Measurements from ENCODE around the gene TMOD2. TPM values are rescaled to one million over a fixed set of nuclear protein-coding genes. Genes with fewer than 3 reads are reported as not detected.

The TMOD2 gene
- polyA plus RNA-seq, 3 donors = 4.6 to 4.9 (median 4.9) TPM

- no peak for DNase-seq (ENCODE audit: extremely low read depth in 1 of 11, low read depth in 9 of 11, low spot score in 4 of 11)
Observed at GRCh38 chr15:51731549-51732267, 19.7 kb upstream of the TMOD2 start.

DNA sequence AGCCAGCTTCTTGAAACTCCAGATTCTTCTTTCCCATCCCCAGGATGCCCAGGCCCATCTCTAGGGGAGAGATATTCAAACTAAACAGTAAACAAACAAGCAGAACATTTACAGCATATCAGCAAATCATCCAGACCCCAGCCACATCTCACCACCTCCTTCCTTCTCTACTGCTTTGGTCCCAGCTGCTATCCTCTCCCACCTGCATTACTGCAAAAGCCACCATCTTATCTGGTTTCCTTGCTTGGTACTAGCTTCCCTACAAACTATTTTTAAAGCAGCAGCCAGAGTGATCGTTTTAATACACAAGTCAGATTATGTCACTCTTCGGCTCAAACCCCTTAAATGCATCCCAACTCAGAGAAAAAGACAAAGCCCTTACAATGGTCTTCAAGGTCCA lies 18.8 kb upstream of the TMOD2 start:
- DNase-seq (ENCODE audit: extremely low read depth in 1 of 11, low read depth in 9 of 11, low spot score in 4 of 11) = no peak

GRCh38 chr15:51735228-51736010 lies 16.0 kb upstream of the TMOD2 start:
- DNase-seq (ENCODE audit: extremely low read depth in 1 of 11, low read depth in 9 of 11, low spot score in 4 of 11) = no peak

GRCh38 chr15:51736069-51736468 lies 15.3 kb upstream of the TMOD2 start:
- no peak for DNase-seq (ENCODE audit: extremely low read depth in 1 of 11, low read depth in 9 of 11, low spot score in 4 of 11)

- peak in 1 of 11 donors; percentile 25 for DNase-seq (ENCODE audit: extremely low read depth in 1 of 11, low read depth in 9 of 11, low spot score in 4 of 11)
Observed at GRCh38 chr15:51736751-51737521, 14.5 kb upstream of the TMOD2 start.

GRCh38 chr15:51737522-51738305 lies 13.7 kb upstream of the TMOD2 start, which contains the start of gene LYSMD2:
Gene LYSMD2 (minus strand): TSS chr15:51737655. CDS start chr15:51737622, 33 bp downstream.
- DNase-seq (ENCODE audit: extremely low read depth in 1 of 11, low read depth in 9 of 11, low spot score in 4 of 11) = peak in 4 of 11 donors; percentile 37 to 42 (median 39)

DNA sequence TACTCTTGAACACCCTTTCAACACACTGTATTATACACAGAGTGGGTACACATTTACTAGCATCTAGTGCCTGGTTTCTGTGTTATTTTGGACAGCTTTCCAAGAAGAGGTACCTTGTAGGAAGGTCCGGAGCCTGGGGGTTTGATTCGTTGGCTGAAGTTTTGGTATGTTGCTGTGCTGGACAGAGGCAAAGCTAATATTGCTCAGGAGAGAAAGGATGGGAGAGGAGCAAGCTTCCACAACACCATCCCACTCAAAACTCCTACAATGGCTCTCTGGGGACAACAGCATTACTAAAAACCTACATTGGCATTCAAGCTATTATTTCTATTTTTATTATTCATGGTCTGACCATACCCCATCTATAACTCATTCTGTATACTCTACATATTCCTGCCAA lies 12.8 kb upstream of the TMOD2 start:
- no peak for DNase-seq (ENCODE audit: extremely low read depth in 1 of 11, low read depth in 9 of 11, low spot score in 4 of 11)

- DNase-seq (ENCODE audit: extremely low read depth in 1 of 11, low read depth in 9 of 11, low spot score in 4 of 11) = no peak
Observed at GRCh38 chr15:51739061-51739712, 12.2 kb upstream of the TMOD2 start.

- DNase-seq (ENCODE audit: extremely low read depth in 1 of 11, low read depth in 9 of 11, low spot score in 4 of 11) = no peak
Observed at GRCh38 chr15:51749307-51749706, 2.1 kb upstream of the TMOD2 start.

DNA sequence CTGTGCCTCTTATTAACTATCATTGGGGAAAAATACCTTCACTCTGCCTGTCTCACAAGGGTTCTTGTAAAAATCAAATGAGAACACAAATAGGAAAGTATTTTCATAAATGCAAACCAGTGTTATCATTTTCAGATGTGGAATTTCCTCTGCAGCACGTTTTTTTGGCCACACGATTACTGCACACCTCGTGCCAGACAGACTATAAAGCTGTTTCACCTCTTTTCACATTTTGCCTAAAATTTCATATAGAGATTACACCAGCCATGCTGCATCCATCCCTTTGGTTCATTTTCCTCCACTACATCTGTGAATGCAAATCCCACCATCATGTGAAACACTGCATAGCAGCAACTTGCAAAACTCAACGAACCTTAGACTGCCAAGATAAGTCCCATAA lies 1.2 kb upstream of the TMOD2 start:
- DNase-seq (ENCODE audit: extremely low read depth in 1 of 11, low read depth in 9 of 11, low spot score in 4 of 11) = no peak

DNA sequence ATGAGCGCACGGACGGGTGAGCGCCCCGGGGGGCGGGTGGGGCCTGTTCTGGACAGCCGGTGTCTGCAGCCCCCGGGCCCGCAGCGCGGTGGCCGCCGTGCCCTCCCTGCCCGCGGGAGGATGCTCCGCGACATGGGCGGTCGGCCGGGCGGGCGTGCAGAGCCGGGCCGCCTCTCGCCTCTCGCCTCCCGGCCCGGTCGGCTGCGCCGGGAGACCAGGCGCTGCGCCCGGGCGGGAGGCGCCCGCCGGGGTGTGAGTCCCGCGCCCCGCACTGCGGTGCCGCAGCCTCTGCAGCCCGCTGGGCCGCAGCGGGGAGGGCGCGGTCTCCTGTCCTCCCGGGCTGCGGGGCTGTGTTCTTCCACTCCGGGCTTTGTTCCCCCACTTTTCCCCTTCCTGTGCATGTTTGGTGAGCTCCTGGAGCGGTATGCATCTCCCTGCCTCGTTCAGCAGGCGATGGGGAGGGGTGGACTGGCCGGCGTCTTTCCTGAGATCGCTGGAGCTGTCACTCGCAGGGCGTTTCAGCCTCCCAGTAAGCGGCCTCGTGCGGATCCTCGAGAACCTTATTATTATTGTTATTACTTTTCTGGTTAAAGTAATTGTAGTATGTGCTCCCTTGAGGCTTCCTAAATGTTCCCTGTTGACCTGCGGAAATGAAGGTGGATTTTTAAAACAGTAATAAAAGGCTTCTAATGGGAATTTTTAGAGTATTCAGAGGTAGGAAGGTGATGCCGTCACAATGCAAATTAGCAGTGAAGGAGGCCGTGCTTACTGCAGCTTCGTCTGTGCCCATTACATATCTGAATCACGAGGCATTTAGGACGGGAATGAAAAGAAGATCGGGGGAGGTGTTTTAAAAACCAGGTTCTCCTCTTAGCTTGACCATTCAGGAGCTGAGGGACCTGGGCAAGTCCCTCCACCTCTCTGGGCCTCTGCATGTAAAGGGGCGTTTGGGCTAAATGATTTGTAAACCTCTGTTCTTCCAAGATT lies 593 bp downstream of the TMOD2 start:
- DNase-seq (ENCODE audit: extremely low read depth in 1 of 11, low read depth in 9 of 11, low spot score in 4 of 11) = peak in 1 of 11 donors; percentile 21

GRCh38 chr15:51752888-51753287 lies 1.5 kb downstream of the TMOD2 start:
- no peak for DNase-seq (ENCODE audit: extremely low read depth in 1 of 11, low read depth in 9 of 11, low spot score in 4 of 11)

GRCh38 chr15:51754267-51754666 lies 2.9 kb downstream of the TMOD2 start:
- DNase-seq (ENCODE audit: extremely low read depth in 1 of 11, low read depth in 9 of 11, low spot score in 4 of 11) = no peak

GRCh38 chr15:51755790-51756189 lies 4.4 kb downstream of the TMOD2 start:
- DNase-seq (ENCODE audit: extremely low read depth in 1 of 11, low read depth in 9 of 11, low spot score in 4 of 11) = no peak

DNA sequence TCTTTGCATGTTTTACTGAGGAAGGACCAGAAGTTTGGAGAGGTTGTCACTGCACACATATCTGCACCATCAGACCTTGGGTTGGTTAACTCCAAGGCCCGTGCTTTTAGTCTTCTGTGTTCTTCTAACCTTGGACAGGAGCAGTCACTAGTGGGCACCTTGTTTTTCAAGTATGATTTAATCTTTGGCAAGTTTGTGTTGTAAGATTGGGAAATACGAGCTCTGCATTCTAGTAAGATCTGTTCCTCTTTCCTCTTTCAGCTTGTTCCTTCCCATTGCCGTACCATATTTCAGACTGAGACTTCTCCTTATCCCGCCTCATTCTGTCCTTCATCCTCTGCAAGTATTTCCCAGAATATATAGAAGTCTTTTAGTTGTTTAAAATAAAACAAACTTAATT lies 5.1 kb downstream of the TMOD2 start:
- DNase-seq (ENCODE audit: extremely low read depth in 1 of 11, low read depth in 9 of 11, low spot score in 4 of 11) = no peak

- DNase-seq (ENCODE audit: extremely low read depth in 1 of 11, low read depth in 9 of 11, low spot score in 4 of 11) = no peak
Observed at GRCh38 chr15:51757450-51757849, 6.1 kb downstream of the TMOD2 start.

GRCh38 chr15:51758645-51759044 lies 7.2 kb downstream of the TMOD2 start:
- DNase-seq (ENCODE audit: extremely low read depth in 1 of 11, low read depth in 9 of 11, low spot score in 4 of 11) = no peak

All from renal cortex interstitium (tissue), 11 donors.